Measurements from ENCODE around the gene DHDH.
A peak's percentile ranks its signal among the peaks of the same experiment; 100 is the strongest.
"Not testable (repeated sequence)": the region's sequence is repeated elsewhere in the genome, so short reads cannot be mapped to it uniquely, and the experiment has no call there.

The DHDH gene

DNA sequence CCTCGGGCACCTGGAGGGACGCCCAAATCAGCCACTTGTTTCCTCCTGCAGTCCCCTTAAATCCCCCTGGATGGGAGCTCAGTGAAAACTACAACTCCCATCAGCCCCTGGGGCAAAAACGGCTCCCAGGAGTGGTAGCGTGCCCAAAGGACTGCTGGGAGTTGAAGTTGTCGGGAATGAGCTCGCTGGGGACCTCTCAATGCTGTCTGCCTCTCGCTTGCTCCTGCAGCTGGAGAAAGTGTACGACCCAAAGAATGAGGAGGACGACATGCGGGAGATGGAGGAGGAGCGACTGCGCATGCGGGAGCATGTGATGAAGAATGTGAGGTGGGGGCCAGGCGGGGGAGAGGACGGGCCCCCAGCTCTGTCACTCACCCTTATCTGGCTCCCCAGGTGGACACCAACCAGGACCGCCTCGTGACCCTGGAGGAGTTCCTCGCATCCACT, 14.7 kb upstream of the DHDH start:
- DNase-seq (ENCODE audit: low read depth), result no peak
- in situ Hi-C loops (cut with HindIII; ENCODE audit: low sequenced_read_pairs), result no loop called here
- TF ChIP-seq, protein P1, sequence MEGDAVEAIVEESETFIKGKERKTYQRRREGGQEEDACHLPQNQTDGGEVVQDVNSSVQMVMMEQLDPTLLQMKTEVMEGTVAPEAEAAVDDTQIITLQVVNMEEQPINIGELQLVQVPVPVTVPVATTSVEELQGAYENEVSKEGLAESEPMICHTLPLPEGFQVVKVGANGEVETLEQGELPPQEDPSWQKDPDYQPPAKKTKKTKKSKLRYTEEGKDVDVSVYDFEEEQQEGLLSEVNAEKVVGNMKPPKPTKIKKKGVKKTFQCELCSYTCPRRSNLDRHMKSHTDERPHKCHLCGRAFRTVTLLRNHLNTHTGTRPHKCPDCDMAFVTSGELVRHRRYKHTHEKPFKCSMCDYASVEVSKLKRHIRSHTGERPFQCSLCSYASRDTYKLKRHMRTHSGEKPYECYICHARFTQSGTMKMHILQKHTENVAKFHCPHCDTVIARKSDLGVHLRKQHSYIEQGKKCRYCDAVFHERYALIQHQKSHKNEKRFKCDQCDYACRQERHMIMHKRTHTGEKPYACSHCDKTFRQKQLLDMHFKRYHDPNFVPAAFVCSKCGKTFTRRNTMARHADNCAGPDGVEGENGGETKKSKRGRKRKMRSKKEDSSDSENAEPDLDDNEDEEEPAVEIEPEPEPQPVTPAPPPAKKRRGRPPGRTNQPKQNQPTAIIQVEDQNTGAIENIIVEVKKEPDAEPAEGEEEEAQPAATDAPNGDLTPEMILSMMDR (IDR thresholded peaks at IDR 0.05; ENCODE audit: low read depth, low read length, missing control alignments), result no peak
- H3K4me3 ChIP-seq (ENCODE audit: low read depth, low read length), result no peak overlapping the region

DNA sequence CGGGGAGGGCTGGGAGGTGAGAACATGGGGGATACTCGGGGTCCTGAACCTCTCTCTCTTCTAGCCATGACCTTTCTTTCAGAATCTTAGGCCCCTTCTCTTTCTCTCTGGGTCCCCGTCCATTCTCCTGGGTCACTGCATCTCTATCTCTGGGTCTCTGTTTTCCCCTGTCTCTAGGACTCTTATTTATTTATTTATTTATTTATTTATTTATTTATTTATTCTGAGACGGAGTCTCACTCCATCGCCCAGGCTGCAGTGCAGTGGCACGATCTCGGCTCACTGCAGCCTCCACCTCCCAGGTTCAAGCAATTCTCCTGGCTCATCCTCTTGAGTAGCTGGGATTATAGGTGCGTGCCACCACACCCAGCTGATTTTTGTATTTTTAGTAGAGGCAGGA, 14.2 kb upstream of the DHDH start:
- in situ Hi-C loops (cut with HindIII; ENCODE audit: low sequenced_read_pairs); H3K4me3 ChIP-seq (ENCODE audit: low read depth, low read length); DNase-seq (ENCODE audit: low read depth): not testable (repeated sequence)

DNA sequence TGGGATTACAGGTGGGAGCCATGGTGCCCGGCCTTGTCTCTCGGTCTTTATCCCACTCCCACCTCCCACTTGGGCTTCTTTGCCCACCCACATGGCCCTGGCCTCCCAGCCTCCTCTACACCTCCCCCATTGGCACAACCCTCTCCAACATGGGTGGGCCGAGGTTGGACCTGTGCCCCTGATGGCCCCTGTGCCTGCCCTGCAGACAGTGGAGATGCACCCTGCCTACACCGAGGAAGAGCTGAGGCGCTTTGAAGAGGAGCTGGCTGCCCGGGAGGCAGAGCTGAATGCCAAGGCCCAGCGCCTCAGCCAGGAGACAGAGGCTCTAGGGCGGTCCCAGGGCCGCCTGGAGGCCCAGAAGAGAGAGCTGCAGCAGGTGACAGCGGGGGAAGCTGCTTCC, 12.6 kb upstream of the DHDH start:
- in situ Hi-C loops (cut with HindIII; ENCODE audit: low sequenced_read_pairs), result no loop called here
- TF ChIP-seq, protein P1 (IDR thresholded peaks at IDR 0.05; ENCODE audit: low read depth, low read length, missing control alignments), result no peak
- no peak for DNase-seq (ENCODE audit: low read depth)
- no peak overlapping the region for H3K4me3 ChIP-seq (ENCODE audit: low read depth, low read length)

DNA sequence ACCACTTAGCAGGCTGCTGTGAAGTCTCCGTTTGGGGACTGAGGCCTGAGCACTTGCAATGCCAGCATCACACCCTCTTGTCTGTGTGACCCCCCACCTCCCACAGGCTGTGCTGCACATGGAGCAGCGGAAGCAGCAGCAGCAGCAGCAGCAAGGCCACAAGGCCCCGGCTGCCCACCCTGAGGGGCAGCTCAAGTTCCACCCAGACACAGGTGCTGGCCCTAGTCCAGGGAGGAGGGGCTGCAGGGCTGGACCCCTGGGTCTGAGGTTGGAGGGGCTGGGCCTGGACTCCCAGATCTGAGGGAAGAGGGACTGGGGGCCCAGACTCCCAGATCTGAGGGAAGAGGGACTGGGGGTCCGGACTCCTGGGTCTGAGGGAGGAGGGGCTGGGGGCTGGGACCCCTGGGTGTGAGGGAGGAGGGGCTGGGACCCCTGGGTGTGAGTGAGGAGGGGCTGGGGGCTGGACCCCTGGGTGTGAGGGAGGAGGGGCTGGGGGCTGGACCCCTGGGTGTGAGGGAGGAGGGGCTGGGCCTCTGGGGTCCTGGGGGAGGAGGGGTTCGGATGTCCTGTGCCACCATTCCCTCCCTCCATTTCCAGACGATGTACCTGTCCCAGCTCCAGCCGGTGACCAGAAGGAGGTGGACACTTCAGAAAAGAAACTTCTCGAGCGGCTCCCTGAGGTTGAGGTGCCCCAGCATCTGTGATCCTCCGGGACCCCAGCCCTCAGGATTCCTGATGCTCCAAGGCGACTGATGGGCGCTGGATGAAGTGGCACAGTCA, 11.6 kb upstream of the DHDH start:
- TF ChIP-seq, protein P1 (IDR thresholded peaks at IDR 0.05; ENCODE audit: low read depth, low read length, missing control alignments), result no peak
- no peak for DNase-seq (ENCODE audit: low read depth)
- no peak overlapping the region for H3K4me3 ChIP-seq (ENCODE audit: low read depth, low read length)
- in situ Hi-C loops (cut with HindIII; ENCODE audit: low sequenced_read_pairs), result no loop called here

DNA sequence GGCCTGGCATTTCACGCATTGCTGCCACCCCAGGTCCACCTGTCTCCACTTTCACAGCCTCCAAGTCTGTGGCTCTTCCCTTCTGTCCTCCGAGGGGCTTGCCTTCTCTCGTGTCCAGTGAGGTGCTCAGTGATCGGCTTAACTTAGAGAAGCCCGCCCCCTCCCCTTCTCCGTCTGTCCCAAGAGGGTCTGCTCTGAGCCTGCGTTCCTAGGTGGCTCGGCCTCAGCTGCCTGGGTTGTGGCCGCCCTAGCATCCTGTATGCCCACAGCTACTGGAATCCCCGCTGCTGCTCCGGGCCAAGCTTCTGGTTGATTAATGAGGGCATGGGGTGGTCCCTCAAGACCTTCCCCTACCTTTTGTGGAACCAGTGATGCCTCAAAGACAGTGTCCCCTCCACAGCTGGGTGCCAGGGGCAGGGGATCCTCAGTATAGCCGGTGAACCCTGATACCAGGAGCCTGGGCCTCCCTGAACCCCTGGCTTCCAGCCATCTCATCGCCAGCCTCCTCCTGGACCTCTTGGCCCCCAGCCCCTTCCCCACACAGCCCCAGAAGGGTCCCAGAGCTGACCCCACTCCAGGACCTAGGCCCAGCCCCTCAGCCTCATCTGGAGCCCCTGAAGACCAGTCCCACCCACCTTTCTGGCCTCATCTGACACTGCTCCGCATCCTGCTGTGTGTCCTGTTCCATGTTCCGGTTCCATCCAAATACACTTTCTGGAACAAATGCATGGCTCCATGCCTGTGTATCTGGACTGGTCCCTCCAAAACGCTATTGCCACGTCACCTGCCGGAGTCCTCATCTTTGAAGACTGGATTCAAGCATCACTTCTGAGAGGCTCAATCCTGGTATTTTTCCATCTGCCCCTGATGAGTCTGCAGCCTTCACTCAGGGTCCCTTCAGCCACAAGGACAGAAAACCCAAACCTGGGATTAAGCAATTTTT, 10.7 kb upstream of the DHDH start:
- no peak overlapping the region for H3K4me3 ChIP-seq (ENCODE audit: low read depth, low read length)
- DNase-seq (ENCODE audit: low read depth), result no peak
- in situ Hi-C loops (cut with HindIII; ENCODE audit: low sequenced_read_pairs), result no loop called here
- TF ChIP-seq, protein P1 (IDR thresholded peaks at IDR 0.05; ENCODE audit: low read depth, low read length, missing control alignments), result no peak

DNA sequence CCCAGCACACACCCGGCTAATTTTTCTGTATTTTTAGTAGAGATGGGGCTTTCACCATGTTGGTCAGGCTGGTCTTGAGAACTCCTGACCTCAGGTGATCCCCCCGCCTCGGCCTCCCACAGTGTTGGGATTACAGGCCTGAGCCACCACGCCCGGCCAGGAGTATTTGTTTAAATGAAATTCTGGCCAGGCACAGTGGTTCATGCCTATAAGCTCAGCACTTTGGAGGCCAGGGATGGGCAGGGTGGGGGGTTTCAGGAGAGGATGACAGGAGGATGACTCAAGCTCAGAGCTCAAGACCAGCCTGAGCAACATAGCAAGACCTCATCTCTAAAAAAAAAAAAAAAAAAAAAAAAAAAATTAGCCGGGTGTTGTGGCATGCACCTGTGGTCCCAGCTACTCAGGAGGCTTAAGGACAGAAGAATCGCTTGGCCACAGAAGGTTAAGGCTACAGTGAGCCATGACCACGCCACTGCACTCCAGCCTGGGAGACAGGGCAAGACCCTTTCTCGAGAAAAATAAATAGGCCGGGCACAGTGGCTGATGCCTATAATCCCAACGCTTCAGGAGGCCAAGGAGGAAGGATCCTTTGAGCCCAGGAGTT, 8.2 kb upstream of the DHDH start:
- peak; percentile 19 for DNase-seq (ENCODE audit: low read depth)
- in situ Hi-C loops (cut with HindIII; ENCODE audit: low sequenced_read_pairs), result no loop called here
- H3K4me3 ChIP-seq (ENCODE audit: low read depth, low read length), result no peak overlapping the region
- TF ChIP-seq, protein P1 (IDR thresholded peaks at IDR 0.05; ENCODE audit: low read depth, low read length, missing control alignments), result no peak

DNA sequence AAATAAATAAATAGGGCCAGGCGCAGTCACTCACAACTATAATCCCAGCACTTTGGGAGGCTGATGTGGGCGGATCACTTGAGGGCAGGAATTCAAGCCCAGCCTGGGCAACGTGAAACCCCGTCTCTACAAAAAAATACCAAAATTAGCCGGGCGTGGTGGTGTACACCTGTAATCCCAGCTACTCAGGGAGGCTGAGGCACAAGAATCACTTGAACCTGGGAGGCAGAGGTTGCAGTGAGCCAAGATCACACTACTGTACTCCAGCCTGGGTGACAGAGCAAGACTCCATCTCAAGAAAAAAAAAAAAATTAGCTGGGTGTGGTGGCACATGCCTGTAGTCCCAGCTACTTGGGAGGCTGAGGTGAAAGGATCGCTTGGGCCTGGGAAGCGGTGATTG, 7.6 kb upstream of the DHDH start:
- H3K4me3 ChIP-seq (ENCODE audit: low read depth, low read length); in situ Hi-C loops (cut with HindIII; ENCODE audit: low sequenced_read_pairs); DNase-seq (ENCODE audit: low read depth): not testable (repeated sequence)
